Measurements from ENCODE around the gene GBGT1.
"Not testable (repeated sequence)": the region's sequence is repeated elsewhere in the genome, so short reads cannot be mapped to it uniquely, and the experiment has no call there.

GBGT1 gene

GRCh38 chr9:133163504-133164172, at the start of gene GBGT1:
TSS of gene GBGT1 (minus strand) at chr9:133163914. CDS start at chr9:133162412, 1,502 bp downstream.
- peak; percentile 69 for DNase-seq

DNA sequence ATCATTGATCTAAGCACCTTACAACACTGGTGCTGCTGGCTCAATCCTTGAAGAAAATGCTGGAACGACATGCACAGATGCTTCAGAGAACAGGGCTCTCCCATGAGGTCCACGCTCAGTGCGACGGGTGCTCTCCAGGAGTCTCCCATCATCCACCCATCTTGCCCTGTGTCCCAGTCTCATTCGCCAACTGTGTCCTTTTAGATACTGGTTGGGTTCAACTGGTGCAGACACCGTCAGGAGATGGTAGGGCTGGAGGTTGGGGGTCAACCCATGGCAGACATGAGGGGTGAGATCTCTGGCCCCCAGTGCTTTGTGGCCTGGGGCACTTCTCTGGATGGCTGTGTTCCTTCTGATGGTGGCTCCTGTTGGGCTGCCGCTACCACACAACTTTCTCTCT, 46.9 kb upstream of the GBGT1 start:
- DNase-seq: no peak

DNA sequence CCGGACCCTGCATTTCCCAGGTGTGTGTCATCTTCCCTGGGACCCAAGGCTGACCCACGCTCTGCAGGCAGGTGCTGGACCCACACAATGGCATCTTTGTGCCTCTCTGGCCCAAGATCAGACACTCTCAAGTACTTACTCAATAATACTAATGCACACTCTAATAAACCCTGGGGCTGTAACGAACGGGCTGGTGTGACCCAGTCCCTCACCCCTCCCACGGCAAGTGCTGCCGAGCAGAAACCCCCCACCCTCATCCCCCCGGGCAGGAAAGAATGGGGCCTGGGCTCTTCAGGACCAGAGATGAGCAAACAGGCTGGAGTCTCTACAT, 46.5 kb upstream of the GBGT1 start:
- no peak for DNase-seq

GRCh38 chr9:133209327-133210201, 45.9 kb upstream of the GBGT1 start:
- not testable (repeated sequence) for DNase-seq

- DNase-seq: not testable (repeated sequence)
Observed at GRCh38 chr9:133208880-133209300, 45.2 kb upstream of the GBGT1 start, which contains the start of gene OBP2B. TSS of gene OBP2B (minus strand) at chr9:133209250. CDS start at chr9:133209199, 51 bp downstream.

GRCh38 chr9:133208171-133208879, 44.6 kb upstream of the GBGT1 start:
- DNase-seq: not testable (repeated sequence)

DNA sequence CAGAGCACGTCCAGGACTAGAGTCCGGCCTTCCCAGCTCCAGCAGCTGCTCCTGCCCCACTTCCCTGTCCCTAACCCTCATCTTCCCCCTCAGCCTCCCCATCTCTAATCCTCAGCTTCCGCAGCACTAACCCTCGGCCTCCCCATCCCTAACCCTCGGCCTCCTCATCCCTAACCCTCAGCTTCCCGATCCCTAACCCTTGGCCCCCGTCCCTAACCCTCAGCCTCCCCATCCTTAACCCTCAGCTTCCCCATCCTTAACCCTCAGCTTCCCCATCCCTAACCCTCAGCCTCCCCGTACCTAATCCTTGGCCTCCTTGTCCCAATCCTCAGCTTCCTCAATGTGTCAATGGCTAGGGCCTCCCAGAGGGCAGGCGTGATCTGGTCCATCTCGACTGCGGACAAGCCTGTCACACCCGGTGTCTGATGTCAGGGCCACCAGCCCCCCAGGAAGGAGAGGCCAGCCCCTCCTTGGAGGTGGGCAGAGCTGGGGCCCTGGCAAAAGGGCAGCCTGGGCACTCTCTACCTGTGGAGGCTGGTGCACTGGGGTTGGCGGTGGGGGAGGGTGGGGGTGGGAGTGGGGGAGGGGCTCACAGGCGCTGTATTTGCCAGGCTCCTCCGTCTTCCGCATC, 43.9 kb upstream of the GBGT1 start:
- DNase-seq: no peak

DNA sequence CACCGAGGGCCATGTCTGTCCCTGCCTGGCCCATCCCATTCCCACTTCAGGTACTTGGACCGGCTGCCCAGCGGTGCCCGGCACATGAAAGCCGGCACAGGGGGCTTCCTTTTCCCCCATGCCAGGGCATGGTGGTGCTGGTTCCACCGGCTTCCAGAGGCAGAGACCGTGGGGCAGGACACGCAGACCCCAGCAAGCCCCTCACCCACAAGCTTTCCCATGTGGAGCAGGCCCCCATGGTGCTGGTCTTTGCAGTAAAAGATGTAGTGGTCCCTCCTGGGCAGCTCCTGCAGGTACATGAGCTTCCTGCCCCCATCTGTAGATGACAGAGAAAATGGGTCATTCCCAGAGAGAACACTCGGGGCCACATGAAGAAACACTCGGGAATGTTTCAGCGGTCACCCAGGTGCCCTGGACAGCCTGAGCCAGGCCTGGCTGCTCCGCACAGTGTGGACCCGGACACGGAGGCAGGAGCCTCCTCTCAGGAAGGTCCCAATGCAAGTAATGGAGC, 43.4 kb upstream of the GBGT1 start:
- no peak for DNase-seq

DNA sequence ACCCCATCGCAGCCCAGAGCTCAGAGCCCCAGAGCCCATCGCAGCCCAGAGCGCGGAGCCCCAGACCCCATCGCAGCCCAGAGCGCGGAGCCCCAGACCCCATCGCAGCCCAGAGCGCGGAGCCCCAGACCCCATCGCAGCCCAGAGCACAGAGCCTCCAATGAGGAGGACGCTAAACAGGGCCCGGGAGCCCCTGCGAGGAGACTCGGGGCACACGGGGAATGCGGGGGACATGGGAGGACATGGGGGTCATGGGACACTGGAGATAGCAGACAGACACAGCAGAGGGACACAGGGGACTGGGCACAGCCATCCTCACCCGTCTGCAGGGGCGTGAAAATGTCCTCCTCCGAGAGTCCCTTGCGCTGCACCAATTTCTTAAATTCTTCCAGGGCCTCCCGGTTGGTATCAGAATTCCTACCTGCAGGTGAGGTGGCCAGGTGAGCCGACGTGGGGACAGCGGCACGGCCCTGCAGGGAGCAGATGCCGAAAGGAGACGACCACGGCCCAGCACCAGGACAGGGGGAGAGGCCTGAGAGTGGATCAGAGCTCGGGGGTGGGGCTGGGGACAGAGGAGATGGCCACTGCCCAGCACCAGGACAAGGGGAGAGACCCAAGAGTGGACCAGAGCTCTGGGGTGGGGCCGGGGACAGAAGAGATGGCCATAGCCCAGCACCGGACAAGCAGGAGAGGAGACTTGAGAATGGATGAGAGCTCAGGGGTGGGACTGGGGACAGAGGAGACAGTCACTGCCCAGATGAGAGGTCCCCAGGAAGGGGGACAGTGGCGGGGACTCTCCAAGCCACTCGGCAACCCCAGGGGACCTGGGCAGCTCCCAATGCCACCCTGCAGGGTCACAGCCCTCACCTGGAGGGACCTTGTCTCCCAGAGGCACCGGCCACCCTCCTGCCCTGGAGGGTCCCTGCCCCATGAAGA, 42.5 kb upstream of the GBGT1 start:
- DNase-seq: no peak

GRCh38 chr9:133205481-133205887, 41.8 kb upstream of the GBGT1 start:
- not testable (repeated sequence) for DNase-seq

GRCh38 chr9:133204993-133205336, 41.3 kb upstream of the GBGT1 start:
- DNase-seq: no peak

- DNase-seq: no peak
Observed at GRCh38 chr9:133204335-133204992, 40.8 kb upstream of the GBGT1 start.

- no peak for DNase-seq
Observed at GRCh38 chr9:133203506-133204075, 39.9 kb upstream of the GBGT1 start.

DNA sequence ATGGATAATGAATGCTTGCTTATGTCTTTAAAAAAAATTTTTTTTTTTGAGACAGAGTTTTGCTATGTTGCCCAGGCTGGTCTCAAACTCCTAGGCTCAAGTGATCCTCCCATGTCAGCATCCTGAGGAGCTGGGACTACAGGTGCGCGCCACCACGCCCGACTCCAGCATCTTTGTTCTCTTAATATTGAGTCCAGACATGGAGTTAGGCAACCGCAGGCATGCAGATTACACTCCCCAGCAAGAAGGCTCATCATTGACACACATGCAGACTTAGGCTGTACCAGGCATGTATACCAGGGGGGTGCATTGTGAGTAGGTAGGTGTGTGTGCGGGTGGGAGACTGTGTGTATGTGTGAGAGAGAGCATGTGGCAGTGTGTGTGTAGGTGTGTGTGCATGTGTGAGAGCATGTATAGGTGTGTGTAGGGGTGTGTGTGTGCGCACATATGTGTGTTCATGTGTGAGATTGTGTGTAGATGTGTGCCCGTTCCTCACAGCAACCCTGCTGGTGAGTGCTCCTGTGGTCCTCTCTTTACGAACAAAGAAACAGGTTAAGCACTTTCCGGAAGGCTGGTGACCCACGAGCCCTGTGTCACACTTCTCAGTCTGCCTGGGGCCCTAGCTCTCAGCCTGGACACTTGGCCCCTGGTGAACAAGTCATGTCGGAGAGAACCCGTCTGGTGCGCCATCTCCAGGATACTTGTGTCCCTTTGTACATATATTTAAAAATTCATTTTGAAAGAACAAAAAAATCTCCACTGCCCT, 39.2 kb upstream of the GBGT1 start:
- no peak for DNase-seq

DNA sequence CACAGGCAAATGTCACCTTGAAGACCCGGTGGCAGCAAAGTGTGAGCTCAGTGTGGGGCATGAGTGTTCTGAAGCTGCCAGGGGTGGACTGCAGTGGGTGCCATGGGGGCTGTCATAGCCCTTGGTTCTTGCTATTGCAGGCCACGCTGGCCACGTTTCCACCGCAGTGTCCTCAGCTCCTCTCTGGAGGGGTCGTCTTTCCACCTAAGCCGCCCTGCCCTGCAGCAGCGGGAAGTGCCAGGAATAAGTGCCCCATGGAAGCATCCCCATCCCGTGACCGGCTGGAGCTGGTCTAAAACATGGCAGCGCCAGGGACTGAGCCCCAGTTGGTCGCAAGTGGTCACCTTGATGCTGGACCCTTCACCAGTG, 38.4 kb upstream of the GBGT1 start:
- no peak for DNase-seq

- DNase-seq: no peak
Observed at GRCh38 chr9:133201424-133202144, 37.9 kb upstream of the GBGT1 start.

DNA sequence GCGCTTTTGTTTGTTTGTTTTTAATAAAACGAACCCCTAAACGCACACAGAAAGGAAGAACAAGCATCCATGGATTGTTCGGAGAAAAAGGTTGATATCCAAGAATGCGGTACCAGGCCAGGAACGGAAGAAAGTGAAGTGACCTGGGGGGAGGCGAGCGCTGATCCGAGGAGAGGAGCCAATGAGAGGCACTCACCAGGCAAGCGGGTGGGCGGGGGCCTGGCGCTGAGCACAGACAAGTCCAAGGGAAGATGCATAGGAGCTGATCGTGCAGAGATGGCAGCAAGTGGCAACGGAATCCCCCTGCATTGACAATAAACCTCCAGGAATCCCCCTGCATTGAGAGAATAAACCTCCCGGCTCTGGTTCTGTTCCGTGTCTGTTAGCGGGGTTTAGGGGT, 36.9 kb upstream of the GBGT1 start:
- no peak for DNase-seq

DNA sequence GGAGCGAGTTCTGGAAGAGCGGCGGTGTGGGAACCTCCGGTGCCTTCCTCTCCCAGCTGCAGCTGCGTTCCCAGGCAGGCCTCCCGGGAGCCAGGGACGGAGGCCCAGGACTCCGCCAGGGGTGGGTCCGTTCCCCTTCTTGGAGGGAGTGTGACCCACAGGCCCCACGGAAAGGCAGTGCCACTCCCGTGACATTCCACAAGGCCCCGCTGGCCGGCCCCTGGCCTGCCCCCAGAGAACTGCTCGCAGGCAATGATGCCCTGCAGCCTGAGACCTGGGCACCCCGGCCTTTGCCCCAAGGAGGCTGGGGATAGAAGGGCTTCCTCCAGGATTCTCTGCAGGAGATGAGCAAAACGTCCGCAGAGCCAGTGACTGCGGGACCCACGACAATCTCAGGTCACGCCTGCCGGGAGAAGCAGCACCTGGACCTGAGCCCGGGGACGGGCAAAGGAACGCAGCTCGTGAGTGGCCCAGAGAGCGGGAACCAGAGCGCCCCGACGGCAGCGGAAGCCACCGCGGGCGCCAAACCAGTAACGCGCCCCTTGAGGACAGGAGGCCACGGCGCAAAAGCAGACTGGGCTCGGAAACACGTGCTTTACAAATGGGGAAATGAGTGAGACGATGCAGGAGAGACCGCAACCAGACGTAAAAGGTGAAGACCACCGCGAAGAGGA, 36.1 kb upstream of the GBGT1 start:
- peak; percentile 27 for DNase-seq

- no peak for DNase-seq
Observed at GRCh38 chr9:133195029-133195428, 31.3 kb upstream of the GBGT1 start.
